ENCODE results near the gene GNMT.

The GNMT gene

GRCh38 chr6:42929821-42930360 lies 30.7 kb upstream of the GNMT start:
- Histone ChIP-seq H3K4me1 (ENCODE audit: control insufficient read depth in 1 of 2, insufficient read depth in 2 of 2, low read length in 2 of 2) (peaks cover 20 to 38% of the 10 kb centered on the region in 2 donors), H3K36me3 (ENCODE audit: control insufficient read depth in 1 of 2, insufficient read depth in 2 of 2, low read length in 2 of 2) (peaks cover 4 to 18% of the 10 kb centered on the region in 2 donors), H3K27ac (ENCODE audit: low read depth, low read length) (peak overlapping the region; percentile 82)

GRCh38 chr6:42932412-42932811 lies 28.1 kb upstream of the GNMT start:
- Histone ChIP-seq H3K4me1 (ENCODE audit: control insufficient read depth in 1 of 2, insufficient read depth in 2 of 2, low read length in 2 of 2) (peaks cover 20 to 38% of the 10 kb centered on the region in 2 donors), H3K9me3 (ENCODE audit: control insufficient read depth in 1 of 2, low read length in 2 of 2) (no peaks in the 10 kb centered on the region), H3K9ac (ENCODE audit: low read depth in 1 of 2, low read length in 2 of 2) (no peak overlapping the region), H3K27ac (ENCODE audit: low read depth, low read length) (no peak overlapping the region), H3K4me3 (ENCODE audit: low read depth in 1 of 2, low read length in 2 of 2) (no peak overlapping the region), H3K27me3 (ENCODE audit: control insufficient read depth in 1 of 2, insufficient read depth in 2 of 2, low read length in 2 of 2) (no peaks in the 10 kb centered on the region), H3K36me3 (ENCODE audit: control insufficient read depth in 1 of 2, insufficient read depth in 2 of 2, low read length in 2 of 2) (peaks cover 23 to 37% of the 10 kb centered on the region in 2 donors)

More at GRCh38 chr6:42929821-42930360, 30.7 kb upstream of the GNMT start:
- H3K27me3 ChIP-seq (ENCODE audit: control insufficient read depth in 1 of 2, insufficient read depth in 2 of 2, low read length in 2 of 2), result no peaks in the 10 kb centered on the region
- H3K9me3 ChIP-seq (ENCODE audit: control insufficient read depth in 1 of 2, low read length in 2 of 2), result no peaks in the 10 kb centered on the region
- peak overlapping the region; percentile 84 to 95 for H3K4me3 ChIP-seq (ENCODE audit: low read depth in 1 of 2, low read length in 2 of 2)
- H3K9ac ChIP-seq (ENCODE audit: low read depth in 1 of 2, low read length in 2 of 2), result peak overlapping the region; percentile 28 to 75

- peaks cover 19 to 37% of the 10 kb centered on the region in 2 donors for H3K4me1 ChIP-seq (ENCODE audit: control insufficient read depth in 1 of 2, insufficient read depth in 2 of 2, low read length in 2 of 2)
- no peak overlapping the region for H3K4me3 ChIP-seq (ENCODE audit: low read depth in 1 of 2, low read length in 2 of 2)
- no peaks in the 10 kb centered on the region for H3K9me3 ChIP-seq (ENCODE audit: control insufficient read depth in 1 of 2, low read length in 2 of 2)
- H3K27me3 ChIP-seq (ENCODE audit: control insufficient read depth in 1 of 2, insufficient read depth in 2 of 2, low read length in 2 of 2), result no peaks in the 10 kb centered on the region
- H3K9ac ChIP-seq (ENCODE audit: low read depth in 1 of 2, low read length in 2 of 2), result no peak overlapping the region
- H3K36me3 ChIP-seq (ENCODE audit: control insufficient read depth in 1 of 2, insufficient read depth in 2 of 2, low read length in 2 of 2), result peaks cover 30 to 45% of the 10 kb centered on the region in 2 donors
- H3K27ac ChIP-seq (ENCODE audit: low read depth, low read length), result no peak overlapping the region
These were observed 27.3 kb upstream of the GNMT start for GRCh38 chr6:42933205-42933604.

GRCh38 chr6:42935322-42935721 lies 25.2 kb upstream of the GNMT start:
- no peak overlapping the region for H3K4me3 ChIP-seq (ENCODE audit: low read depth in 1 of 2, low read length in 2 of 2)
- no peak overlapping the region for H3K27ac ChIP-seq (ENCODE audit: low read depth, low read length)
- no peak overlapping the region for H3K9ac ChIP-seq (ENCODE audit: low read depth in 1 of 2, low read length in 2 of 2)
- H3K4me1 ChIP-seq (ENCODE audit: control insufficient read depth in 1 of 2, insufficient read depth in 2 of 2, low read length in 2 of 2), result peaks cover 11 to 33% of the 10 kb centered on the region in 2 donors
- H3K36me3 ChIP-seq (ENCODE audit: control insufficient read depth in 1 of 2, insufficient read depth in 2 of 2, low read length in 2 of 2), result peaks cover 37 to 64% of the 10 kb centered on the region in 2 donors
- no peaks in the 10 kb centered on the region for H3K27me3 ChIP-seq (ENCODE audit: control insufficient read depth in 1 of 2, insufficient read depth in 2 of 2, low read length in 2 of 2)
- H3K9me3 ChIP-seq (ENCODE audit: control insufficient read depth in 1 of 2, low read length in 2 of 2), result no peaks in the 10 kb centered on the region

- Histone ChIP-seq H3K27ac (ENCODE audit: low read depth, low read length) (no peak overlapping the region), H3K36me3 (ENCODE audit: control insufficient read depth in 1 of 2, insufficient read depth in 2 of 2, low read length in 2 of 2) (peaks cover 37 to 70% of the 10 kb centered on the region in 2 donors), H3K9me3 (ENCODE audit: control insufficient read depth in 1 of 2, low read length in 2 of 2) (no peaks in the 10 kb centered on the region), H3K4me1 (ENCODE audit: control insufficient read depth in 1 of 2, insufficient read depth in 2 of 2, low read length in 2 of 2) (peaks cover 7 to 22% of the 10 kb centered on the region in 2 donors), H3K4me3 (ENCODE audit: low read depth in 1 of 2, low read length in 2 of 2) (no peak overlapping the region), H3K27me3 (ENCODE audit: control insufficient read depth in 1 of 2, insufficient read depth in 2 of 2, low read length in 2 of 2) (no peaks in the 10 kb centered on the region), H3K9ac (ENCODE audit: low read depth in 1 of 2, low read length in 2 of 2) (no peak overlapping the region)
These were observed 24.2 kb upstream of the GNMT start for GRCh38 chr6:42936398-42936797.

- Histone ChIP-seq H3K4me3 (ENCODE audit: low read depth in 1 of 2, low read length in 2 of 2) (no peak overlapping the region), H3K27ac (ENCODE audit: low read depth, low read length) (no peak overlapping the region), H3K27me3 (ENCODE audit: control insufficient read depth in 1 of 2, insufficient read depth in 2 of 2, low read length in 2 of 2) (no peaks in the 10 kb centered on the region), H3K4me1 (ENCODE audit: control insufficient read depth in 1 of 2, insufficient read depth in 2 of 2, low read length in 2 of 2) (peaks cover 2 to 12% of the 10 kb centered on the region in 2 donors), H3K9ac (ENCODE audit: low read depth in 1 of 2, low read length in 2 of 2) (no peak overlapping the region), H3K36me3 (ENCODE audit: control insufficient read depth in 1 of 2, insufficient read depth in 2 of 2, low read length in 2 of 2) (peaks cover 37 to 63% of the 10 kb centered on the region in 2 donors), H3K9me3 (ENCODE audit: control insufficient read depth in 1 of 2, low read length in 2 of 2) (no peaks in the 10 kb centered on the region)
These were observed 22.8 kb upstream of the GNMT start for GRCh38 chr6:42937548-42938427.

- H3K9ac ChIP-seq (ENCODE audit: low read depth in 1 of 2, low read length in 2 of 2), result no peak overlapping the region
- no peaks in the 10 kb centered on the region for H3K27me3 ChIP-seq (ENCODE audit: control insufficient read depth in 1 of 2, insufficient read depth in 2 of 2, low read length in 2 of 2)
- H3K27ac ChIP-seq (ENCODE audit: low read depth, low read length), result no peak overlapping the region
- H3K4me3 ChIP-seq (ENCODE audit: low read depth in 1 of 2, low read length in 2 of 2), result no peak overlapping the region
- peaks cover 0 to 6% of the 10 kb centered on the region in 2 donors for H3K4me1 ChIP-seq (ENCODE audit: control insufficient read depth in 1 of 2, insufficient read depth in 2 of 2, low read length in 2 of 2)
- no peaks in the 10 kb centered on the region for H3K9me3 ChIP-seq (ENCODE audit: control insufficient read depth in 1 of 2, low read length in 2 of 2)
- H3K36me3 ChIP-seq (ENCODE audit: control insufficient read depth in 1 of 2, insufficient read depth in 2 of 2, low read length in 2 of 2), result peaks cover 37 to 63% of the 10 kb centered on the region in 2 donors
These were observed 22.1 kb upstream of the GNMT start for GRCh38 chr6:42938428-42938796.

GRCh38 chr6:42938987-42939809 lies 21.4 kb upstream of the GNMT start:
- no peaks in the 10 kb centered on the region for H3K27me3 ChIP-seq (ENCODE audit: control insufficient read depth in 1 of 2, insufficient read depth in 2 of 2, low read length in 2 of 2)
- H3K9me3 ChIP-seq (ENCODE audit: control insufficient read depth in 1 of 2, low read length in 2 of 2), result no peaks in the 10 kb centered on the region
- H3K36me3 ChIP-seq (ENCODE audit: control insufficient read depth in 1 of 2, insufficient read depth in 2 of 2, low read length in 2 of 2), result peaks cover 37 to 62% of the 10 kb centered on the region in 2 donors
- no peak overlapping the region for H3K27ac ChIP-seq (ENCODE audit: low read depth, low read length)
- peaks cover 0 to 6% of the 10 kb centered on the region in 2 donors for H3K4me1 ChIP-seq (ENCODE audit: control insufficient read depth in 1 of 2, insufficient read depth in 2 of 2, low read length in 2 of 2)
- H3K4me3 ChIP-seq (ENCODE audit: low read depth in 1 of 2, low read length in 2 of 2), result no peak overlapping the region
- H3K9ac ChIP-seq (ENCODE audit: low read depth in 1 of 2, low read length in 2 of 2), result no peak overlapping the region

GRCh38 chr6:42939810-42940167 lies 20.8 kb upstream of the GNMT start:
- Histone ChIP-seq H3K9me3 (ENCODE audit: control insufficient read depth in 1 of 2, low read length in 2 of 2) (no peaks in the 10 kb centered on the region), H3K9ac (ENCODE audit: low read depth in 1 of 2, low read length in 2 of 2) (no peak overlapping the region), H3K4me1 (ENCODE audit: control insufficient read depth in 1 of 2, insufficient read depth in 2 of 2, low read length in 2 of 2) (peaks cover 0 to 6% of the 10 kb centered on the region in 2 donors), H3K4me3 (ENCODE audit: low read depth in 1 of 2, low read length in 2 of 2) (no peak overlapping the region), H3K36me3 (ENCODE audit: control insufficient read depth in 1 of 2, insufficient read depth in 2 of 2, low read length in 2 of 2) (peaks cover 33 to 56% of the 10 kb centered on the region in 2 donors), H3K27ac (ENCODE audit: low read depth, low read length) (no peak overlapping the region), H3K27me3 (ENCODE audit: control insufficient read depth in 1 of 2, insufficient read depth in 2 of 2, low read length in 2 of 2) (no peaks in the 10 kb centered on the region)

Measured in duodenal mucosa (tissue), 2 donors.